ENCODE measurements around the gene DDX20. TPM values are rescaled to one million over a fixed set of nuclear protein-coding genes. Genes with fewer than 3 reads are reported as not detected.
"Not testable (repeated sequence)": the region's sequence is repeated elsewhere in the genome, so short reads cannot be mapped to it uniquely, and the experiment has no call there.

The DDX20 gene
- total RNA-seq, 1 donor from 2014 or later: 12.8 TPM

DNA sequence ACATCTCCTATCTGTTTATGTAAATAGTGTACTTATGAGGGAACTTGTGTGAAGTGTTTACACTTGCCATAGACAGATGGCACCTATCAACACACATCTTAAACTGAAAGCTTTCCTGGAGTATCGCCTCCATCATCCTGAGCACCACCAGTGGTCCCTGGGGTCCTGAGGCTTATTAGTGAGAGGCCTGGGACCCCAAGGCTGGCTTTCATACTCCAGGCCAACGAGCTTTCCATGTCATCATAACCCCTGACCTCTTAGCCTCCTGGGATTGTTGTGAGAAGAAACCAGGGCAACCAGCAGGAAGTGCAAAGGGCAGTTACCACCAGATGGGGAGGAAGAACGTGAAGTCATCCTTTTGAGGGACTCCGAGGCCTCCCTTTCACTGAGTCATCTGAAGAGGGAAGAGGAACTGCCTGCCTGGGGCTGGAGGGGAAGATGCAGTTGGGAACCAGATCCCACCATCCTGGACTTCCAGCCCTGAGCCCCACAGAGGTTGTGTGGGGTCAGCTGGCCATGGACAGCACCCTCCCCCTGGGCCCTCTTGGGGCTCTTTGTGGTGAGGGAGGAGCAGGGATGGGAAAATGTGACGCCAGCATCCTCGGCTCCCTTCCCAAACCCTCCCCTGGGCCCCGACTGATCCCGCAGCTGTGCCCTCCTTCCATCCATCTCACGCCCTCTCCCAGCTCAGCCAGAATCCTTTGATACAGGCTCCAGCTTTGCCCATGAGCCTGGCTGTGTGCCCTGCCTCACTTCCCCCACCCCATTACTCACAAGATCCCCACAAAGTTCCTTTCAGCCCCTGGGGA lies 22.3 kb upstream of the DDX20 start:
- peak; percentile 91 for DNase-seq

DNA sequence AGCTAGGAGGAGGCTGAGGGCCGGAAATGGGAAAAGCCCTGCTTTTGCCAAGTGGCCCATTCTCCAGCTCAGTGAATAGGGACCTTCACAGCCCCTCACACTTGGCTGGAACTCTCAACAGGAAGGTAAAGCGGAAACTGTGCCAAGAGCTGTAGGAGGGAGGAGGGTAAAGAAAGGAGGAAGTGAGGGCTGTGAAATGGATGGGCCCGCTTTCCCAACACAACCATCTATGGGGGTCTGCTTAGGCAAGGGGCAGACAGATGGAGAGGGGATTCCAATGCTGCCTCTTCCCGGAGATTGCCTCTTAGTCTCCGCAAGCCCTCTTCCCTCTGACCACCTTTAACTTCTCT lies 21.7 kb upstream of the DDX20 start:
- no peak for DNase-seq

- DNase-seq: no peak
These were observed 21.3 kb upstream of the DDX20 start for GRCh38 chr1:111734426-111734825.

DNA sequence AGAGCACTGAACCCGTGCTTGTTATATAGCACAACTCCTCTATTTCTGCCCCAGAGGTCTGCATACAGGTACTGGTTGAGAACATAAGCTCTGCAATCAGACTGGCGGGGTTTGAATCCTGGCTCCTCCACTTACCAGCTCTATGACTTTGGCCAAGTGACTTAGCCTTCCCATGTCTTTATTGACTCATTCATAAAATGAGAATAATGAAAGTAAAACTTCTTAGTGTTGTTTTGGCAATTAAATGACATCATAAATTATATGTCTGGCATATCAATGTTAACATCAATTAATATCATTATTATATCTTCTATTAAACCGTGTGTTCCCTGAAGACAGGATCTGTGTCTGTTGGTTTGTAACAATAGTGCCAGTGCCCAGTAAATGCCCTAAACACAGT lies 20.8 kb upstream of the DDX20 start:
- no peak for DNase-seq

DNA sequence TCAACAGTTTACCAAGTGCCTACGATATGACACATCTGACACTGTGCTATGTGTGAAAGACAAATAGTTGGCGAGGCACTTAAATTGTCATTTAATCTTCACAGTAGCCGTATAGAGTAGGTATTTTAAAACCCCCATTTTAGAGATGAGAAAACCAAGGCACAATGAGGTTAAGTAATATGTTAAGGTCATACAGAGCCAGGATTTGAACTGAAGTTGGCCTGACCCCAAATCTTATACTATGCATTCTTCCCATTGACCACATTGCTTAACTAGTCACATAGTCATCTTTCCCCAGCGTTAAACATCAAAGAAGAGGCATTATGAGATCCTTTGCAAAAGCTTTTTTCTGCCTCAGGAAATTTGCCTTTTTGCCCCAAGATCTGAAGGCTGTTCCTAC lies 20.4 kb upstream of the DDX20 start:
- DNase-seq: no peak

GRCh38 chr1:111735858-111736544 lies 19.7 kb upstream of the DDX20 start:
- DNase-seq: peak; percentile 29

GRCh38 chr1:111736548-111737215 lies 19.0 kb upstream of the DDX20 start:
- DNase-seq: no peak

- no peak for DNase-seq
These were observed 18.2 kb upstream of the DDX20 start for GRCh38 chr1:111737216-111738132.

DNA sequence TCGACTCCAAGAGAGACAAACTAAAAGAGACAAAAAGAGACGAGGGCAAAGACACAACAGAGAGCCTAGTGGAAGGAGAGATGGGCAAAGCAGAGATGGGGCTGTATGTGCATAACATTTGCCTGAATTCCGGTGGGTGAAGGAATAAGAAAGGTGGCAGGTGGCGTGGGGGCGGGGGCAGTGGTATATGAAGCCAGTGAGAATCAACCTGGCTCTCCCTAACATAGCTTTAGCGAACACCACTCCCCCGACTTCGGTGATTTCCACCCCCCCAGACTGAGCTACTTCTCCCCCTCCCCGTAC lies 17.6 kb upstream of the DDX20 start:
- no peak for DNase-seq

DNA sequence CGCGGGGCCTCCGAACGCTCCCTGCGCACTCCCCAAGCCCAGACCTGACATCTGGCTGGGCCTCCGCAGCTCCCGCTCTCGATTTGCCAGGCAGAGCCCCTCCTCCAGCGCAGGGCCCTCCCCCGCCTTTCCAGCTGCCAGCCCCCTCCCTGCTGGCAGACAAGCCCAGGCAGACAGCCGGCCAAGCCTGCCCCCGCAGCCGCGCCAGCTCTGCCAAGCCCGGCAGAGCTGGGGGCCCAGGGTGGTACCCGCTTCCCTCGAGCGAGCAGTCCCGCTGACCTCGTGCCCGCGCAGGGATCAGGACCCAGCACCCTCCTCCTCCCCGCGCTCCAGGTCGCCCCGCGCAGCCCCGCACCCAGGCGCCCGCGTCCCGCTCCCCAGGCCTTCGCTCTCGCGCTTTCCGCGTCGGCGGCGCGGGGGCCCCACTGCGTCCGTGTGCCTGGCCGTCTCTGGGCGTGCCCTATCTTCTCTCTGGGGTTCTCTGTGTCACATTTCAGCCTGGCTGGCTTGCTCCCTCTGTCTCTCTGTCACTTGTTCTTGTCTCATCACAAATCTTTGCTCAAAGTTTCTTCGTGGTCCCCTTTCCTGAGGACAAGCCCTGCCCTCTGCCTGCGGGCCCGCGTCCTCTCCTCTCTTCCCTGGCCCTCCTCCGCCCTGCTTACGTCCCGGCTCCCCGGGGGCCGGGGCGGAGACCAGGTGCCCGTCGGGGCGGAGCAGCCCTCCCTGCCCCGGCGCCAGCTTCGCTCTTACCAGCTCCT lies 17.1 kb upstream of the DDX20 start:
- DNase-seq: peak; percentile 67

DNA sequence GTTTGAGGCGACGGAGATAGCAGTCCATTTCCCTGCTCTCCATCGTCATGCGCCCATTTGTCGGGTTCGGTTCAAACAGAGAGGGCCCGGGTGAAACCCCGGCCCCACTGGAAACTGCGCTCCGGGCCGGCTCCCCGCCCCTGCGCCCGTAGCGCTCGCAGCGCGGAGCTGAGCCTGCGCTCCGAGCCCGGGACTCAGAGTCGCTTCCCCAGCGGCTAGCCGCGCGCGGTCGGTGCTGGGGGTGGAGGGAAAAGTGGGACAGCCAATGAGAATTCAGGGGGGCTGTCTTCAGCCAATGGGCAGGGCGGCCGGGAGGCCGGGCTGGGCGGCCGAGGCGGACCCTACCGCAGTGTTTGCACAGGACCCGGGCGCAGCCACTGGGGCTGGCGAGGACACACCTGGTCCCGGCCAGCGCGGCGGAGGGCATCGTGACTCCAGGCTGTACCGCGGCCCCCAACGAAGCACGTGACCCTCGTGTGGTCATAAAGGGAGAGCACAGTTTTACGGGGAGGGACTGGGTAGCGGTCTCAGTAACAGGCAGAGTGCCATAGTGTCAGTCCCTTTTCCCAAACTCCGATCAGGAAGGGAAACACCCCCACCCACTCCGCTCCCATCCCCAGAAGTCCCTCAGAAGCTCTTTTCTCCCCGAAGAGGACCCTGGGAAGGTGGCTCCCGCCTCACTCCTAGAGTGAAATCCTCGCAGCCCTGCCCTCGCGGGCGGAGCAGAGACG lies 16.3 kb upstream of the DDX20 start, which contains the start of gene INKA2:
TSS of gene INKA2 (minus strand) at position 202 of the 731 bp plus-strand sequence. CDS start at position 49, 153 bp downstream.
- peak; percentile 79 for DNase-seq

GRCh38 chr1:111739925-111740765 lies 15.6 kb upstream of the DDX20 start:
- no peak for DNase-seq

DNA sequence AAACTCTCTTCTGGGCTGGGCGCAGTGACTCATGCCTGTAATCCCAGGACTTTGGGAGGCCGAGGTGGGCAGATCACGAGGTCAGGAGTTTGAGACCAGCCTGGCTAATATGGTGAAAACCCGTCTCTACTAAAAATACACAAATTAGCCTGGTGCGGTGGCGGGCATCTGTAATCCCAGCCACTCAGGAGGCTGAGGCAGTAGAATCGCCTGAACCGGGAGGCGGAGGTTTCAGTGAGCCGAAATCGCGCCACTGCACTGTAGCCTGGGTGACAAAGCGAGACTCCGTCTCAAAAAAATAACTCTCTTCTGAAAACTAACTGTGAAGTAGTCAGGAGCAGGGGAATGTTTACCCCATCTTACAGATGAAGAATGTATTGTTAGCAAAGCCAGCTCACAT lies 13.4 kb upstream of the DDX20 start:
- not testable (repeated sequence) for DNase-seq

DNA sequence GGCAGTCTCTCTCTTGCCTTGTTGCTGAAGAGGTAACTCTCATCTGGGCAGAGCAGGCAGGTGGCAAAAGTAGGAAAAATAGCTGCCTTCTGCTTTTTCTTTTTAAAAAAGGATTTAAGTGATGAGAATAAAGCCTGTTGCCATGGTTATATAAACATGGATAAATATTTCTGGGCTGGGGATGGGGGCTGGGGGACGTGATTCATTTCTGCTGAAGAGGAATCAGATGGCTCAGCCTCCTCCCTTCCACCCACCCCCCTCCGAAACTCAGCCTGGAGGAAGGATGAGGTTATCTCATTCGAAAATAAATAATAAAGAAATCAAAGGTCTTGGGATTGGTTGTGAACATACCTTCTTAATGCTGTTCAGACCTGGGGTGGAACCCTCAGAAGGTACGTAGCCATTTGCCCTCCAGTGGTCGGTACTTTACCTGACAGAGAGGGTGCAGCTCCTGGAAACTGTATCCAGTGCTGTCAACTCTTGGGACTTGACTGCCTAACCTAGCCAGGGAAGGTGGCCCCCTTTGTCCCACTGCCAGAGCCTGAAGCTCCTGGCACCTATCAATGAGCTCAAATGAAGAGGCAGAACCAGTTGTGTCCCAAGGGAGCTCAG lies 12.7 kb upstream of the DDX20 start:
- no peak for DNase-seq

DNA sequence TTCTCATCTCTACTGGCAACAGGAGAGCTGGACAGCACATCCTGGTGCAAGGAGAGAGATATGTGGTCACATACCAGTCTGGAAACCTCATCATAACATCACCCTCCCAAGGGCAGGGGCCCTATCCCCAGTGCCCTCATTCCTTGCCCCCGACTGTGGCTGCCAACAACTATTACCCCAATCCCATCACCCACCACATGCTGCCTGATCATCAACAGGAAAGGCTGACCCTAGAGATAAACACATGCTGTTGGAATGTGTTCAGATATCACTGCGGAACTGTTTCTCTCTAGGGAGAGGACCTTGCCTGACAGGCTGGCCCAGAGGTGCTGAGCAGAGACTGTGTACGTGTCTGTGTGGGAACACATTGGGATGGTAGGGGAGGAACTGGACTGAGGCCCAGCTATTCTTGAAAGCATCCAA lies 12.0 kb upstream of the DDX20 start:
- no peak for DNase-seq

DNA sequence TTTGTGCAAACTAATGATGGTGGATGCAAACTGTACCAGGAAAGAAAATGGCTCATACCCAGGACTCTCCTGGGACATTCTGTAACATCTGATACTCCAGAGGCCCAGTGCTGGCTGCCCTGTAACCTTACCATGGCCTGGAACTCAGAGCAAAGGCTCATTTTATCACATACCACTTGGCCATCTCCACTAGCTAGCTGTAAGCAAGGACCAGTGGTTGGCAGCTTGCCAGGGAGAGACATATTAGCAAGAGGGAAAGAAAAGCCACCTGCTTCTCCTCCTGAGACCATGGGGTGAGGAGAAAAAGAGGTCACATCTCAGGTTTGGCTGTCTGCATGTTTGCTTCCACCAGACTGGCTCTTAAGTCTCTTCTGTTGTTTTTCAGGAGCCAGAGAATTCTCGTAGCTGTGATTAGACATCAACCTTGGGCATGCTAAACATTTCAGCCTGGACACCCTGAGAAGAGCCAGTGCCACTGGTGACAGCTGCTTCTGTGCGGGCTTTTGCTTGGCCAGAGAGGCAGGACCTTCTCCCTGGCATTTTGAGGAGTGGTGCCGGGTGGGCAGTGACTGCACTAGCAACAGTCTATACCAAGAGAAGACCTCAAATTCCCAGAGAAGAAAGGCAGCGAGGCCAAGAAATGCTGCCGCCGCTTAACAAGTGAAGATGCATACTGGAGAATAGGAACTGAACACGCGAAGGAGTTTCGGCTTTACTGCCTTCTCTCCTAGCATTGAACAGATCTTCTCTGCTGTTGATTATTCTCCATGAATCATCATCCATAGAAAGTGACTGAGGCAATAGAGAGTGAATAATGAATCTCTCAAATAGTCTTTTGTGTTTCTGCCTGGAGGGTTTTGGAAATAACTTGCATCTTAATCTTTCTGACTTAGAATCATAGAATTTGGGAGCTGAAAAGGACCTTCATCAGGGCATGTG lies 9.8 kb upstream of the DDX20 start:
- no peak for DNase-seq

- no peak for DNase-seq
These were observed 9.1 kb upstream of the DDX20 start for GRCh38 chr1:111746614-111746999.

DNA sequence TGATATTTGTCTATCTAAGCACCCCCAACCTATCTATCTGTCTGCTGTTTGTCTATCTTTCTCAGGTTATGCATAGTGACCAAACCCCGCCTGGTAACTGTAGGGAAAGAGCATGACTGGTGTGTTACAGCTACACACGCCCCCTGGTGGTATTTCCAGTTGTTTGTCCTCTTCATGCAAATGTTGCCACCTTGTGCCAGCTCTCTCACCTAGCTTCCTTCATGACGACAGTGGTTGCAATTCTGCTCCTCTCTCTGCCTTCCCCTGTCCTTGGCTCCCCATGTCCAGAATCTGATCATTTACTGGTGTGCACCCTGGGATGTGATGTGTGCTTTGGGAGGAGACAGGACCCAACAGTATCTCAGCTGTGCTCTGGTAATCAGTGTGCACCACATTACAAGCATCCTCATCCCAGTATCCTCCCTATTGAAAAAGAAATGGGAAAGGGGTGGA lies 8.4 kb upstream of the DDX20 start:
- no peak for DNase-seq
